DND-41 (cell line): ENCODE results near the gene KIRREL3.

Source experiments
- ATAC-seq: fragments of 200-7000 bp; cut with Tn5 transposase; 3 replicates; pipeline ENCODE4 v1.9.1; 2021; ENCODE audit warnings: low read depth; ENCODE audit not compliant: insufficient read depth
- DNase-seq: peaks from one replicate; pipeline ENCODE4 v3.0.0-alpha.2; 2020
- H2AFZ ChIP-seq: 2 replicates; pipeline ENCODE4 v1.6.0; 2012; ENCODE audit warnings: low read depth, low read length
- H3K27ac ChIP-seq: 2 replicates; pipeline ENCODE4 v1.5.1; 2012; ENCODE audit warnings: low read length, inconsistent platforms
- H3K27me3 ChIP-seq: fragments of 200-600 bp; sonication (generic); 2 replicates; pipeline ENCODE4 v1.6.0; 2012; ENCODE audit warnings: low read length, mild to moderate bottlenecking, inconsistent platforms; ENCODE audit not compliant: insufficient read depth, poor library complexity
- H3K36me3 ChIP-seq: 2 replicates; pipeline ENCODE4 v1.5.1; 2012; ENCODE audit warnings: low read length, inconsistent platforms; ENCODE audit not compliant: insufficient read depth
- H3K4me1 ChIP-seq: 2 replicates; pipeline ENCODE4 v1.5.1; 2012; ENCODE audit warnings: mild to moderate bottlenecking, low read length; ENCODE audit not compliant: insufficient read depth
- H3K4me2 ChIP-seq: 2 replicates; pipeline ENCODE4 v1.6.0; 2012; ENCODE audit warnings: mild to moderate bottlenecking, moderate library complexity, low read length, inconsistent platforms; ENCODE audit not compliant: insufficient read depth
- H3K4me3 ChIP-seq, 2 experiments: fragments of 200-600 bp in 1 of 2; shearing (Covaris generic) in 1 of 2; 2 replicates each; pipeline ENCODE4 v1.5.1; 2012 to 2016; ENCODE audit warnings: inconsistent platforms in 2 of 2, low read length in 2 of 2, mild to moderate bottlenecking in 2 of 2, low read depth in 1 of 2, moderate library complexity in 1 of 2
- H3K79me2 ChIP-seq: 2 replicates; pipeline ENCODE4 v1.6.0; 2012; ENCODE audit warnings: low read length, inconsistent platforms; ENCODE audit not compliant: insufficient read depth
- H3K9ac ChIP-seq: 2 replicates; pipeline ENCODE4 v1.6.0; 2012; ENCODE audit warnings: low read depth, mild to moderate bottlenecking, inconsistent platforms, low read length, moderate library complexity
- H3K9me3 ChIP-seq: 2 replicates; pipeline ENCODE4 v1.5.1; 2012; ENCODE audit warnings: low read length, moderate library complexity, mild to moderate bottlenecking, inconsistent platforms; ENCODE audit not compliant: insufficient read depth, severe bottlenecking
- H4K20me1 ChIP-seq: 2 replicates; pipeline ENCODE4 v1.6.0; 2012; ENCODE audit warnings: low read length; ENCODE audit not compliant: insufficient read depth
- EZH2 ChIP-seq: IDR thresholded peaks from 3 replicates; pipeline ENCODE4 v1.6.1; 2012; ENCODE audit warnings: borderline replicate concordance, low read depth, mild to moderate bottlenecking, moderate library complexity, low read length, inconsistent platforms; ENCODE audit not compliant: severe bottlenecking
- TF ChIP-seq, protein P1 (sequence below): IDR thresholded peaks from 2 replicates; pipeline ENCODE4 v1.5.1; 2012; ENCODE audit warnings: borderline replicate concordance, low read length, moderate library complexity, mild to moderate bottlenecking; ENCODE audit not compliant: poor library complexity, severe bottlenecking; ENCODE audit errors: extremely low read depth

KIRREL3 gene

DNA sequence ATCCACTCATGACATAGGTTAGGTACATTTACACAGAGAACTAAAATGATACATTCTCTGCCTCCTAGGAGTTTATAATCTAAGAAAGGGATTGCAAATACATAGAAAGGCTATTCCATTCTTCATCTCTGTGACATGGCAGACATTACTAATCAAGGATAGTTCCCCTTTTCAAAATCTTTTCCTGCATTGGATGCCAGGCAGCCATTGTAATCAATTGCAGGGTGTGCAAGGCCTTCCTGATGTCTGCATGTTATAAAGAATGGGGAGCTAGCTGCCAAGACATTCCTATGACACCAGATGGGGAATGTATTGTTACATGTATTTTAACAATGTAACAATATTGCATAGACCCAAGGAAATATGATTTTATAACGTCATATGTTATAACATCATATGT is 82.0 kb downstream of the KIRREL3 start:
- no peak for ATAC-seq
- H3K4me3 ChIP-seq, result no peak overlapping the region
- H4K20me1 ChIP-seq, result no peaks in the 10 kb centered on the region
- no peaks in the 10 kb centered on the region for H3K79me2 ChIP-seq
- no peaks in the 10 kb centered on the region for H3K4me1 ChIP-seq
- DNase-seq, result no peak
- no peaks in the 10 kb centered on the region for H3K9me3 ChIP-seq
- TF ChIP-seq EZH2, result no peak
- TF ChIP-seq, protein P1, sequence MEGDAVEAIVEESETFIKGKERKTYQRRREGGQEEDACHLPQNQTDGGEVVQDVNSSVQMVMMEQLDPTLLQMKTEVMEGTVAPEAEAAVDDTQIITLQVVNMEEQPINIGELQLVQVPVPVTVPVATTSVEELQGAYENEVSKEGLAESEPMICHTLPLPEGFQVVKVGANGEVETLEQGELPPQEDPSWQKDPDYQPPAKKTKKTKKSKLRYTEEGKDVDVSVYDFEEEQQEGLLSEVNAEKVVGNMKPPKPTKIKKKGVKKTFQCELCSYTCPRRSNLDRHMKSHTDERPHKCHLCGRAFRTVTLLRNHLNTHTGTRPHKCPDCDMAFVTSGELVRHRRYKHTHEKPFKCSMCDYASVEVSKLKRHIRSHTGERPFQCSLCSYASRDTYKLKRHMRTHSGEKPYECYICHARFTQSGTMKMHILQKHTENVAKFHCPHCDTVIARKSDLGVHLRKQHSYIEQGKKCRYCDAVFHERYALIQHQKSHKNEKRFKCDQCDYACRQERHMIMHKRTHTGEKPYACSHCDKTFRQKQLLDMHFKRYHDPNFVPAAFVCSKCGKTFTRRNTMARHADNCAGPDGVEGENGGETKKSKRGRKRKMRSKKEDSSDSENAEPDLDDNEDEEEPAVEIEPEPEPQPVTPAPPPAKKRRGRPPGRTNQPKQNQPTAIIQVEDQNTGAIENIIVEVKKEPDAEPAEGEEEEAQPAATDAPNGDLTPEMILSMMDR, result no peak
- H3K27me3 ChIP-seq, result no peaks in the 10 kb centered on the region
- no peaks in the 10 kb centered on the region for H3K36me3 ChIP-seq
- H3K9ac ChIP-seq, result no peak overlapping the region
- H3K4me2 ChIP-seq, result no peak overlapping the region
- H3K27ac ChIP-seq, result no peak overlapping the region
- H2AFZ ChIP-seq, result no peak overlapping the region

DNA sequence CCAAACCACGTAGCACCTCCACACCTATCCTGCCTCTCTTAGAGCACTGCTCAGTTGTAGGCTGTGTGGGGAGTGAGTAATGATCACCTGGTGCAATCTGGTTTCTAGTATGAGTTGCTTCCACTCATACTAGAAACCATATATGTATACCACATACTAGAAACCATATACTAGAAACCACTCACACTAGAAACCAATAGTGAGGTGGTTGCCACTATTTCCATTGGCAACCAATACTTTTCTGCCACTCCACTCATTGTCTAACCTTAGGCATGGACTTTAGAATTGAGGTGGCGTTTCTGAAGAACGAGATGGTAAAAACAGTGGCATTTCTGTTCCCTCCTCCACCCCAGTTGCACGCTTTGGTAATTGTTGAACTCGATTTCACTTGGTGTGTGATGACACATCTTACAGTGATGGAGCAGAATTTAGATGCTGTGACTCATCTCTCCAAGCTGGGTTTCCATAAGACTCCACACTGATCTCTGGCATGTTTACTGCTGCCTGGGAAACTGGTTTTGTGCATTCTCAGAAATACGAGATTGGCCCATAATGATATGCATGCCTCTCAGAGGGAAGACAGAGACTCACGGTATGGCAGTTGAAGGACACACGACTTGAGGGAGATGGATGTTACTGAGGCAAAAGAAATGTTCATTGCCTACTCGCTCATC is 82.9 kb downstream of the KIRREL3 start:
- Histone ChIP-seq H3K9ac (no peak overlapping the region), H3K4me1 (no peaks in the 10 kb centered on the region), H3K27ac (no peak overlapping the region), H3K27me3 (no peaks in the 10 kb centered on the region), H4K20me1 (no peaks in the 10 kb centered on the region), H3K4me3 (no peak overlapping the region), H3K9me3 (no peaks in the 10 kb centered on the region), H3K79me2 (no peaks in the 10 kb centered on the region), H2AFZ (no peak overlapping the region), H3K36me3 (no peaks in the 10 kb centered on the region), H3K4me2 (no peak overlapping the region)
- DNase-seq, result no peak
- TF ChIP-seq, protein P1, result no peak
- TF ChIP-seq EZH2, result no peak
- no peak for ATAC-seq

DNA sequence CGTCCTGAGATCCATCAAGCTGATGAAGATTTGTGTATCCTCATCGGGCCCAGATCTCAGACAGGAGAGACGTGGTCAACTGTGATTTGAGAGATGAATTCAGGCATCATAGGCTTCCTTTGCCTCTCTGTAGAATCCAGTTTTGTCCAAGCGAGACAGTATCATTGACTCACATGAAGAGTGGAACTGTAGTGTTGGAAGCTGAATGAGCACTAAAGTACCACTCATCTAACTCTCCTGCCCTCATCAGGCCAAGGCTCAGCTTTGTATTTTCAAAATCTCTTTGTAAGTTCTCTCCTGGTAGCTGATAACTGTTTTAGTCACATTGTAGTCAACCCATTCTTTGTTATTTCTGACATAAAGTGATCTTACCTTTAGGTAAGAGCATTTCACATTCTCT is 85.1 kb downstream of the KIRREL3 start:
- TF ChIP-seq, protein P1, result no peak
- no peak for TF ChIP-seq EZH2
- Histone ChIP-seq H3K36me3 (no peaks in the 10 kb centered on the region), H3K4me3 (no peak overlapping the region), H3K79me2 (no peaks in the 10 kb centered on the region), H3K4me1 (no peaks in the 10 kb centered on the region), H4K20me1 (no peaks in the 10 kb centered on the region), H3K27me3 (no peaks in the 10 kb centered on the region), H3K4me2 (no peak overlapping the region), H3K9me3 (no peaks in the 10 kb centered on the region), H3K9ac (no peak overlapping the region), H2AFZ (no peak overlapping the region), H3K27ac (no peak overlapping the region)
- ATAC-seq (no peak), DNase-seq (no peak)

DNA sequence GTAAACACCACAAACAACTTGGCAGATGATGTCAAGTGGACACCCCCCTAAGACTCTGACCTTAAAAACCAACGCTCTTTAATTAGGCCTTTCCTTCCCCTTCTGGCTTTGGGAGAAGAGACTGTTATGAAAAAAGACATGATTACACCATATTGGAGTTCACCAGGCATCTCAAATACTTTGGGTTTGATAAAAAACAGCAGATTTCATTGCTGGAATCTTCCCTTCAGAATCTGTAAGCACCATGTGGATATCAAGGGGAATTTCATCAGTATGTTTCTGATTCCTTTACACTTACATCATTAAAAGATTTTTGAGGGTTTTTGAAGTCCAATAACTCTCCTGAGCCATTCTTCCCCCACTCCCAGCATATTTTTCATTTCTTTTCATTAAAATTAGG is 85.6 kb downstream of the KIRREL3 start:
- H3K79me2 ChIP-seq, result no peaks in the 10 kb centered on the region
- no peaks in the 10 kb centered on the region for H3K27me3 ChIP-seq
- no peak overlapping the region for H3K4me2 ChIP-seq
- H3K27ac ChIP-seq, result no peak overlapping the region
- no peaks in the 10 kb centered on the region for H3K9me3 ChIP-seq
- ATAC-seq (no peak), DNase-seq (no peak)
- no peak for TF ChIP-seq EZH2
- TF ChIP-seq, protein P1, result no peak
- H2AFZ ChIP-seq, result no peak overlapping the region
- no peak overlapping the region for H3K9ac ChIP-seq
- H3K4me3 ChIP-seq, result no peak overlapping the region
- no peaks in the 10 kb centered on the region for H4K20me1 ChIP-seq
- no peaks in the 10 kb centered on the region for H3K4me1 ChIP-seq
- no peaks in the 10 kb centered on the region for H3K36me3 ChIP-seq
